Loucy (cell line): Measurements from ENCODE around the gene SH2D1B.

Source experiments
- CTCF ChIP-seq: fragments of 200-600 bp; sonication (generic); conservative IDR thresholded peaks from 2 replicates; pipeline ENCODE4 v1.5.1; 2014; ENCODE audit warnings: mild to moderate bottlenecking, antibody characterized with exemption, low read length
- EZH2phosphoT487 ChIP-seq: fragments of 200-600 bp; IDR thresholded peaks from 2 replicates; pipeline ENCODE4 v1.6.1; 2018; ENCODE audit warnings: antibody characterized with exemption, mild to moderate bottlenecking, moderate library complexity, borderline replicate concordance

- TF ChIP-seq CTCF, result no peak
- TF ChIP-seq EZH2phosphoT487, result no peak
These were observed 58.2 kb downstream of the SH2D1B start for GRCh38 chr1:162353702-162354101.
